BJ (cell line): ENCODE measurements around the gene ODAD3. TPM values are rescaled to one million over a fixed set of nuclear protein-coding genes. Genes with fewer than 3 reads are reported as not detected.
"Not testable (repeated sequence)": the region's sequence is repeated elsewhere in the genome, so short reads cannot be mapped to it uniquely, and the experiment has no call there.

Experiments used
- CTCF ChIA-PET: fragments of 350-600 bp; formaldehyde crosslinking; extraction: SDS; loops from one replicate; lab custom pipeline; 2021; ENCODE audit warnings: antibody characterized with exemption, inconsistent platforms; lab: Yijun Ruan, JAX
- POLR2A ChIA-PET: fragments of 300-600 bp; sonication (Branson Sonifier 250); formaldehyde crosslinking; extraction: SDS; loops from one replicate; lab custom pipeline; 2021; ENCODE audit warnings: antibody characterized with exemption; lab: Charles Lee
- DNase-seq: peaks from one replicate; pipeline ENCODE4 v3.0.0-alpha.2; 2011; ENCODE audit warnings: low read depth
- H3K27me3 ChIP-seq: 2 replicates; pipeline ENCODE4 v1.6.0; 2011; ENCODE audit warnings: low read length; ENCODE audit not compliant: control insufficient read depth, insufficient read depth
- H3K36me3 ChIP-seq: 2 replicates; pipeline ENCODE4 v1.5.1; 2011; ENCODE audit warnings: low read length; ENCODE audit not compliant: control insufficient read depth, insufficient read depth
- H3K4me3 ChIP-seq: 2 replicates; pipeline ENCODE4 v1.5.1; 2011; ENCODE audit warnings: low read depth, mild to moderate bottlenecking, control low read depth, low read length
- CTCF ChIP-seq: IDR thresholded peaks from 2 replicates; pipeline ENCODE4 v1.5.1; 2011; ENCODE audit warnings: low read depth, mild to moderate bottlenecking, control low read depth, inconsistent platforms, low read length, moderate library complexity; ENCODE audit not compliant: insufficient read depth
- polyA plus RNA-seq: library from polyadenylated mRNA; depleted of rRNA; stranded (reverse); fragments of >200 nt; gene quantifications from 2 replicates; pipeline ENCODE4 v1.2.3, GENCODE V29; 2011

The ODAD3 gene
- polyA plus RNA-seq, 1 experiment, result 0.38 TPM

- no peak overlapping the region for H3K4me3 ChIP-seq
- ChIA-PET CTCF (interaction anchor here (1.0 to 4.0 kb wide), 3 partner anchors 9 to 158 kb away, joined by 3 to 20 read pairs (median 4); partner anchors contain the start of genes ODAD3 and PRKCSH), POLR2A (no interaction called here)
- no peak for TF ChIP-seq CTCF
- no peak for DNase-seq
- H3K36me3 ChIP-seq, result peaks cover 36% of the 10 kb centered on the region
- no peaks in the 10 kb centered on the region for H3K27me3 ChIP-seq
These were observed 9.1 kb upstream of the ODAD3 start for GRCh38 chr19:11444059-11444458.

- H3K36me3 ChIP-seq, result peaks cover 22% of the 10 kb centered on the region
- DNase-seq, result no peak
- no peaks in the 10 kb centered on the region for H3K27me3 ChIP-seq
- TF ChIP-seq CTCF, result no peak
- no peak overlapping the region for H3K4me3 ChIP-seq
- CTCF ChIA-PET, result interaction anchor here (1.4 to 1.7 kb wide), 2 partner anchors 10 to 144 kb away, joined by 3 to 4 read pairs; no protein-coding TSS in a partner anchor
- POLR2A ChIA-PET, result no interaction called here
These were observed 3.0 kb upstream of the ODAD3 start for GRCh38 chr19:11437955-11438354.

- H3K4me3 ChIP-seq, result peak overlapping the region; percentile 76
- peaks cover 12% of the 10 kb centered on the region for H3K36me3 ChIP-seq
- no peak for TF ChIP-seq CTCF
- ChIA-PET POLR2A (no interaction called here), CTCF (interaction anchor here (0.6 to 3.4 kb wide), 13 partner anchors 8 to 408 kb away, joined by 3 to 34 read pairs (median 4); partner anchors contain the start of genes EPOR, RGL3 and SWSAP1)
- no peaks in the 10 kb centered on the region for H3K27me3 ChIP-seq
- no peak for DNase-seq
These were observed 952 bp upstream of the ODAD3 start for GRCh38 chr19:11435833-11436313.

- Histone ChIP-seq H3K4me3 (peak overlapping the region; percentile 44), H3K36me3 (peaks cover 9% of the 10 kb centered on the region), H3K27me3 (no peaks in the 10 kb centered on the region)
- DNase-seq, result no peak
- POLR2A ChIA-PET, result no interaction called here
- CTCF ChIA-PET, result interaction anchor here (0.6 to 3.4 kb wide), 12 partner anchors 8 to 140 kb away, joined by 3 to 34 read pairs (median 4); partner anchors contain the start of genes CCDC159, EPOR, RGL3 and SWSAP1
- TF ChIP-seq CTCF, result no peak
These were observed 241 bp downstream of the ODAD3 start for GRCh38 chr19:11434703-11435056.

DNA sequence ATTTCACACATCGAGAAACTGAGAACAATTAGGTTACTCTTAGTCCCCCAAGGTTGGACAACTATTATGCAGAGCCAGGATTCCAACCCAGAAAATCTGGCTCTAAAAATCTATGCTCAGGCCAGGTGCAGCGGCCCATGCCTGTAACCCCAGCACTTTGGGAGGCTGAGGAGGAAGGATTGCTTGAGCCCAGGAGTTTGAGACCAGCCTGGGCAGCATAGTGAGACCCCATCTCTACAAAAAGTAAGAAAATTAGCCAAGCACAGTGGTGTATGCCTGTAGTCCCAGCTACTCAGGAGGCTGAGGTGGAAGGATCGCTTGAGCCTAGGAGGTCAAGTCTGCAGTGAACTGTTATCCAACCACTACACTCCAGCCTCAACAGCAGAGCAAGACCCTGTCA, 1.4 kb downstream of the ODAD3 start:
- H3K27me3 ChIP-seq, CTCF ChIA-PET, H3K4me3 ChIP-seq, DNase-seq, POLR2A ChIA-PET, H3K36me3 ChIP-seq: not testable (repeated sequence)

GRCh38 chr19:11426656-11427055, 8.3 kb downstream of the ODAD3 start:
- POLR2A ChIA-PET, result no interaction called here
- CTCF ChIA-PET, result interaction anchor here (1.1 kb wide), 1 partner anchor 8 kb away, joined by 3 read pairs; the partner anchor contains the start of gene ODAD3

More at GRCh38 chr19:11426656-11427055, 8.3 kb downstream of the ODAD3 start:
- H3K4me3 ChIP-seq, result no peak overlapping the region
- peaks cover 1% of the 10 kb centered on the region; the same call in 1 of the 2 replicates for H3K27me3 ChIP-seq
- TF ChIP-seq CTCF, result no peak
- H3K36me3 ChIP-seq, result no peaks in the 10 kb centered on the region
- DNase-seq, result no peak
